Type B pancreatic cell (in vitro differentiated cells): ENCODE measurements around the gene GNB1. TPM values are rescaled to one million over a fixed set of nuclear protein-coding genes. Genes with fewer than 3 reads are reported as not detected.

Experiments
- DNase-seq: peaks from one replicate; pipeline ENCODE4 v3.0.0; 2021; ENCODE audit warnings: mixed read lengths; ENCODE audit not compliant: unreplicated experiment; ENCODE audit errors: extremely low spot score
- H3K27ac Mint-ChIP-seq: 2 replicates; pipeline ENCODE4 v1.8.0; 2021; ENCODE audit warnings: mild to moderate bottlenecking, mixed read lengths
- H3K27me3 Mint-ChIP-seq: 2 replicates; pipeline ENCODE4 v1.8.0; 2021; ENCODE audit warnings: mixed read lengths
- H3K36me3 Mint-ChIP-seq: 2 replicates; pipeline ENCODE4 v1.8.0; 2021; ENCODE audit warnings: mixed read lengths
- H3K4me1 Mint-ChIP-seq: one replicate; pipeline ENCODE4 v1.8.0; 2021; ENCODE audit warnings: mixed read lengths; ENCODE audit not compliant: unreplicated experiment
- H3K4me3 Mint-ChIP-seq: 2 replicates; pipeline ENCODE4 v1.8.0; 2021; ENCODE audit warnings: mild to moderate bottlenecking, mixed read lengths
- H3K9me3 Mint-ChIP-seq: 2 replicates; pipeline ENCODE4 v1.8.0; 2021; ENCODE audit warnings: mixed read lengths
- total RNA-seq: library from RNA; stranded (reverse); gene quantifications from 2 replicates; pipeline ENCODE4 v1.2.1, GENCODE V29; 2021; ENCODE audit warnings: low replicate concordance
- TF ChIP-seq, protein P1 (sequence below): fragments of 200-600 bp; sonication (generic); conservative IDR thresholded peaks from 2 replicates; pipeline ENCODE4 v1.5.0; 2021; ENCODE audit warnings: antibody characterized with exemption, mild to moderate bottlenecking

The GNB1 gene
- total RNA-seq, 1 donor from 2014 or later = 297 TPM

DNA sequence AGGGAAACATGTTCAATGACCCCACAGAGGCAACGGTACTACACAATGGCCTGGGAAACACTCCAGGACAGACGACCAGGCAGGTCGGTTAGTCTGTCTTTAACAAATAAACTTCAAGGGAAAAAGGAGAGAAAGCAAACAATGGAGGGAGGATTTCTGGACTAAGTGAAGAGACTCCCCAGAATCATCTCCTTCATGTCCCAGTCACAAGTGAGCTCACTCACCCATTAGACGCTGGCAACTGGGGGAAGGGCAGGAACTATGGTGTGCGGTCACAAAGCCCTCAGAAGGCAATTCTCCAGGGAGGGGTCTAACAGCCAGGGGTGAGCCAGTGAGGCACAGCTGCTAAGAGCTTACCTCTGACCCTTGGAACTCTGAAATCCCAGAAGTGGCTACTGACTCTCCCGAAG is 57.0 kb downstream of the GNB1 start:
- Mint-ChIP-seq H3K27ac (no peak overlapping the region), H3K36me3 (peaks cover 21% of the 10 kb centered on the region), H3K4me1 (peaks cover 9% of the 10 kb centered on the region), H3K27me3 (no peaks in the 10 kb centered on the region), H3K4me3 (no peak overlapping the region), H3K9me3 (no peaks in the 10 kb centered on the region)
- DNase-seq = no peak
- TF ChIP-seq, protein P1, sequence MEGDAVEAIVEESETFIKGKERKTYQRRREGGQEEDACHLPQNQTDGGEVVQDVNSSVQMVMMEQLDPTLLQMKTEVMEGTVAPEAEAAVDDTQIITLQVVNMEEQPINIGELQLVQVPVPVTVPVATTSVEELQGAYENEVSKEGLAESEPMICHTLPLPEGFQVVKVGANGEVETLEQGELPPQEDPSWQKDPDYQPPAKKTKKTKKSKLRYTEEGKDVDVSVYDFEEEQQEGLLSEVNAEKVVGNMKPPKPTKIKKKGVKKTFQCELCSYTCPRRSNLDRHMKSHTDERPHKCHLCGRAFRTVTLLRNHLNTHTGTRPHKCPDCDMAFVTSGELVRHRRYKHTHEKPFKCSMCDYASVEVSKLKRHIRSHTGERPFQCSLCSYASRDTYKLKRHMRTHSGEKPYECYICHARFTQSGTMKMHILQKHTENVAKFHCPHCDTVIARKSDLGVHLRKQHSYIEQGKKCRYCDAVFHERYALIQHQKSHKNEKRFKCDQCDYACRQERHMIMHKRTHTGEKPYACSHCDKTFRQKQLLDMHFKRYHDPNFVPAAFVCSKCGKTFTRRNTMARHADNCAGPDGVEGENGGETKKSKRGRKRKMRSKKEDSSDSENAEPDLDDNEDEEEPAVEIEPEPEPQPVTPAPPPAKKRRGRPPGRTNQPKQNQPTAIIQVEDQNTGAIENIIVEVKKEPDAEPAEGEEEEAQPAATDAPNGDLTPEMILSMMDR = no peak

DNA sequence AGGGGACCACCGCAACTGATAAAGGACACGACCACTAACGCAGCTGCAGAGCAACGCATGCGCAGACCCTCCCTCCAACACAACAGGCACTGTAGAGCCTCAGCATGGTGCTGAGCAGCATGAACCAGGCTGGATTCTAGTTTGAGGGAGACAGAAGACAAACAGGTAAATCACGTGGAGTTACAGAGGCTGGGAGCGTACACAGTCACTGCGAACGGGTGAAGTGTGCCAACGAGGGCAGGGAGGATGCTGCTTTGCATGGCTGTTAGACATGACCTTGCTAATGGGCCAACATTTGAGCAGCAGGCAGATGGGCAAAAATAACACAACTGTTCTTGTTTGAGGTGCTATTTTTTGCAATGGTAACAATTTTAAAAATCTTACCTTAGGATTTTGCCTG is 57.4 kb downstream of the GNB1 start:
- H3K27ac Mint-ChIP-seq = no peak overlapping the region
- H3K27me3 Mint-ChIP-seq = no peaks in the 10 kb centered on the region
- TF ChIP-seq, protein P1 = no peak
- H3K4me1 Mint-ChIP-seq = peaks cover 9% of the 10 kb centered on the region
- H3K9me3 Mint-ChIP-seq = no peaks in the 10 kb centered on the region
- no peak for DNase-seq
- peaks cover 22% of the 10 kb centered on the region for H3K36me3 Mint-ChIP-seq
- no peak overlapping the region for H3K4me3 Mint-ChIP-seq

DNA sequence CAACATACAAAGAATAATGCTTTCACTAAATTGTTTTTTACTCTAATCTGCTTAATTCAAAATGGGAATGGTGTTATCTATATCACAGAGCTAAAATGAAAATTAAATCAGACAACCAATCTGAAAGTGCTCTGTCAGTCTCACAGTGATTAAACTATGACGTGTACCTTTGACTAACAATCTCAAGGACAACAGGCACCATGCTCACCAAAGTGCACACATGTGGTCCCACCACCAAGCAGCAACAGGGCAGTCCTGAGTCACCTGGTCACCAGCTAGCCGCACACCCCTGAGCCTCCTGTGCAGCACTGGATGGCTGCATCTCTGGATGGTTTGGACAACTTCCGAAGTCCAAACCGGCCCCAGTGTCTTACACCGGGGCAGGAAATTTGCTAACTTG is 58.1 kb downstream of the GNB1 start:
- TF ChIP-seq, protein P1 = no peak
- H3K36me3 Mint-ChIP-seq = peaks cover 24% of the 10 kb centered on the region
- H3K27me3 Mint-ChIP-seq = no peaks in the 10 kb centered on the region
- peak overlapping the region; percentile 46 for H3K27ac Mint-ChIP-seq
- no peak overlapping the region for H3K4me3 Mint-ChIP-seq
- DNase-seq = no peak
- peaks cover 10% of the 10 kb centered on the region for H3K4me1 Mint-ChIP-seq
- H3K9me3 Mint-ChIP-seq = no peaks in the 10 kb centered on the region

DNA sequence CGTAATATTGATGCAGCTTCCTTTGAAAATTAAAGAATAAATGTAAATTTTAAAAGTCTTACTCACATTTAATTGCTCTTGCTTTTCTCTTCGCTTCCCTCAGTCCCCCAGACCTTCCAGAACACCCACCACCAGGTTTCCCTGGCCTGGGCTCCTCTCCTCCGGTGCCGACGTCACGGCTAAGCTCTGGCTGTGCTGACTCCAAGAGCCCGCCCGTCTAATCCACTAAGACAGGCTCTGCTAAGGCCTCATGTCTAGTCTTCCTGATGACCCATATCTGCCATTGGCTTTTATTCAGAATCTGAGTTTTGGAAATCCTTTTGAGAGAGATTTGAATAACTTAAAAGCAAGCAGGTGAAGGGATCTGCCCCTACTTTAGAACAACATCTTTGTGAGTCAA is 58.7 kb downstream of the GNB1 start:
- TF ChIP-seq, protein P1 = no peak
- no peak overlapping the region for H3K4me3 Mint-ChIP-seq
- no peaks in the 10 kb centered on the region for H3K9me3 Mint-ChIP-seq
- peaks cover 24% of the 10 kb centered on the region for H3K36me3 Mint-ChIP-seq
- H3K27me3 Mint-ChIP-seq = no peaks in the 10 kb centered on the region
- peaks cover 16% of the 10 kb centered on the region for H3K4me1 Mint-ChIP-seq
- peak overlapping the region; percentile 72 for H3K27ac Mint-ChIP-seq
- DNase-seq = no peak

DNA sequence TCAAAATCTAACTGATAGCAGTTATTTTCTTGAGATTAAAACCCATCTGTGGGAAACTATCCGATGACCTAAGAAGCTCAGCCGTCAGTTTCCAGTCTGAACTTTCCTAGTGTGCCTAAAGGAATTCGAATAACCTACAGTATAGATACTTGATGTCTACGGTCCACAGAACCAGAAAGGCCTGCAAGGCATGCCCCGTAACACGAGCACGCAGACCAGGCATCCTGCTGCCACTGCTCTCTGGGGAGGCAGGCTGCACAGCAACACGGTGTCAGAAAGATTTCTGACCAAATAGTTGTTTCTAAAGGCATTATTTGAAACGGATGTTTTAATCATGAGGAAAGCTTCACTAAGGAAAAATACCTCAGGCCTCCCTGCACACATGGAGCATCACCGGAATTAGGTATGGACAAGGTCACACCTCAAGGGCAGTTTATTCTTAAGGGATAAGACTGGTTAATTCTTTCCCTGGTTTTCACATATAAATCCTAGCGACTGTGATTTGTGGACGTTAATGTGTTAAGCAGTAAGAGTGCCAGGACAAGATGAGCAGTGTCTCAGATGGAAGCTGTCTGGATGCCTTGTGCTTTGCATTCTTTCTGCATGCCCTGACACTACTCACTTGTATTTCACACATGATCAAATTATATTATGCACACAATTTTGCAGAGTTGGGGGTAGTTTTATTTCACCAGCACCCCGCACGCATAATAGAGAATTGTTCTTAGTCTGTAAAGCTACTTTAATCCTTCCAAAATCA is 63.6 kb downstream of the GNB1 start:
- peaks cover 15% of the 10 kb centered on the region for H3K4me1 Mint-ChIP-seq
- TF ChIP-seq, protein P1 = no peak

More for the DNA sequence above, 63.6 kb downstream of the GNB1 start:
- Mint-ChIP-seq H3K9me3 (no peaks in the 10 kb centered on the region), H3K36me3 (peaks cover 22% of the 10 kb centered on the region), H3K27ac (no peak overlapping the region), H3K27me3 (no peaks in the 10 kb centered on the region), H3K4me3 (no peak overlapping the region)
- DNase-seq = no peak
